Upper lobe of right lung (tissue), 1 donor: ENCODE measurements around the gene TRHDE. TPM values are rescaled to one million over a fixed set of nuclear protein-coding genes. Genes with fewer than 3 reads are reported as not detected.

Experiments used
- ATAC-seq: fragments of 200-7000 bp; cut with Tn5 transposase; one replicate; pipeline ENCODE4 v1.9.1; 2020; ENCODE audit warnings: mild to moderate bottlenecking, moderate library complexity
- DNase-seq: peaks from one replicate; pipeline ENCODE4 v3.0.0-alpha.2; 2020
- H3K27ac ChIP-seq: fragments of 200-600 bp; one replicate; pipeline ENCODE4 v1.8.0; 2022
- H3K27me3 ChIP-seq: fragments of 200-600 bp; one replicate; pipeline ENCODE4 v1.8.0; 2022; ENCODE audit warnings: mild to moderate bottlenecking
- H3K36me3 ChIP-seq: fragments of 200-600 bp; one replicate; pipeline ENCODE4 v1.8.0; 2022
- H3K4me1 ChIP-seq: fragments of 200-600 bp; one replicate; pipeline ENCODE4 v1.8.0; 2022
- H3K4me3 ChIP-seq: fragments of 200-600 bp; one replicate; pipeline ENCODE4 v1.8.0; 2022; ENCODE audit warnings: mild to moderate bottlenecking
- H3K9me3 ChIP-seq: fragments of 200-600 bp; one replicate; pipeline ENCODE4 v1.8.0; 2022
- CTCF ChIP-seq: fragments of 200-600 bp; IDR thresholded peaks from one replicate; pipeline ENCODE4 v1.8.0; 2022; ENCODE audit warnings: antibody characterized with exemption
- intact Hi-C: fragments of 100-400 bp; cut with DNase I; formaldehyde crosslinking; loops from one replicate; pipeline ENCODE4 v1.11.0; 2022
- long read RNA-seq: library from polyadenylated mRNA; unstranded; transcript quantifications from one replicate; pipeline ENCODE4 v2.0.0, GENCODE V29; 2021
- total RNA-seq: library from RNA; stranded (reverse); fragmentation: NEBNext Ultra II Directional; extraction: Animal tissue kit (Norgen Biotek cat#: 25700); gene quantifications from one replicate; pipeline ENCODE4 v1.2.1, GENCODE V29; 2021
- donor health status: DM: no; HTN: yes; CAD: no; lungs with severe emphysema.

TRHDE gene
- 7.3 TPM for total RNA-seq
- long read RNA-seq, full-length matches to known transcripts, result 5 of 8 reads
- long read RNA-seq, partial matches to known transcripts, result 2 of 8 reads
- long read RNA-seq, other reads (novel, unspliced or antisense), result 1 of 8 reads

GRCh38 chr12:72272091-72272661, at the start of gene TRHDE:
Gene TRHDE (plus strand): TSS chr12:72272370. CDS start chr12:72272644, 274 bp downstream.
- H3K9me3 ChIP-seq, result no peaks in the 10 kb centered on the region
- peak within 1 kb of the TSS; percentile 55 for H3K4me3 ChIP-seq
- no peak for TF ChIP-seq CTCF
- DNase-seq, result peak; percentile 79
- no peaks in the 10 kb centered on the region for H3K36me3 ChIP-seq
- intact Hi-C loops, result no loop called here
- peak; percentile 79 for ATAC-seq
- peak within 1 kb of the TSS; percentile 71 for H3K27ac ChIP-seq
- H3K4me1 ChIP-seq, result peaks cover 5% of the 10 kb centered on the region
- H3K27me3 ChIP-seq, result peaks cover 29% of the 10 kb centered on the region

GRCh38 chr12:72226510-72226909, 45.7 kb upstream of the TRHDE start:
- no peak for TF ChIP-seq CTCF
- Histone ChIP-seq H3K4me1 (no peaks in the 10 kb centered on the region), H3K36me3 (no peaks in the 10 kb centered on the region), H3K4me3 (no peak overlapping the region), H3K9me3 (no peaks in the 10 kb centered on the region), H3K27ac (no peak overlapping the region), H3K27me3 (no peaks in the 10 kb centered on the region)
- ATAC-seq (no peak), DNase-seq (no peak)
- intact Hi-C loops, result no loop called here

- H3K4me1 ChIP-seq, result no peaks in the 10 kb centered on the region
- no peaks in the 10 kb centered on the region for H3K27me3 ChIP-seq
- H3K9me3 ChIP-seq, result no peaks in the 10 kb centered on the region
- no peak overlapping the region for H3K27ac ChIP-seq
- no peak for ATAC-seq
- intact Hi-C loops, result no loop called here
- DNase-seq, result no peak
- no peak for TF ChIP-seq CTCF
- no peaks in the 10 kb centered on the region for H3K36me3 ChIP-seq
- H3K4me3 ChIP-seq, result no peak overlapping the region
Observed at GRCh38 chr12:72228424-72228823, 43.7 kb upstream of the TRHDE start.

GRCh38 chr12:72230589-72230988, 41.6 kb upstream of the TRHDE start:
- no peak for DNase-seq
- TF ChIP-seq CTCF, result no peak
- Histone ChIP-seq H3K4me3 (no peak overlapping the region), H3K27ac (no peak overlapping the region), H3K4me1 (no peaks in the 10 kb centered on the region), H3K27me3 (no peaks in the 10 kb centered on the region), H3K9me3 (no peaks in the 10 kb centered on the region), H3K36me3 (no peaks in the 10 kb centered on the region)
- intact Hi-C loops, result no loop called here
- ATAC-seq, result no peak

GRCh38 chr12:72234886-72235285, 37.3 kb upstream of the TRHDE start:
- no peaks in the 10 kb centered on the region for H3K36me3 ChIP-seq
- no peak for TF ChIP-seq CTCF
- H3K4me1 ChIP-seq, result no peaks in the 10 kb centered on the region
- no peaks in the 10 kb centered on the region for H3K9me3 ChIP-seq
- H3K27ac ChIP-seq, result no peak overlapping the region
- no peak for DNase-seq
- no peaks in the 10 kb centered on the region for H3K27me3 ChIP-seq
- ATAC-seq, result no peak
- intact Hi-C loops, result no loop called here
- H3K4me3 ChIP-seq, result no peak overlapping the region
